HT-29 (cell line): ENCODE results near the gene MTHFD2L. TPM values are rescaled to one million over a fixed set of nuclear protein-coding genes. Genes with fewer than 3 reads are reported as not detected.
"Not testable (repeated sequence)": the region's sequence is repeated elsewhere in the genome, so short reads cannot be mapped to it uniquely, and the experiment has no call there.

Experiments used
- DNase-seq: peaks from one replicate; pipeline ENCODE4 v3.0.0-alpha.2; 2015; ENCODE audit warnings: low spot score
- total RNA-seq: library from RNA; depleted of rRNA; stranded (reverse); fragments of >200 nt; shearing (Covaris generic); gene quantifications from 2 replicates; pipeline ENCODE4 v1.2.3, GENCODE V29; 2014; rRNA removed

Gene MTHFD2L
- total RNA-seq, result 18.4 and 32.9 TPM in 2 replicates

- peak; percentile 98 for DNase-seq
These were observed at the start of gene MTHFD2L for GRCh38 chr4:74157561-74158465. TSS of gene MTHFD2L (plus strand) at chr4:74158118. CDS start at chr4:74158139, 21 bp downstream.

GRCh38 chr4:74108457-74109115 lies 49.3 kb upstream of the MTHFD2L start:
- no peak for DNase-seq

GRCh38 chr4:74109116-74109869 lies 48.6 kb upstream of the MTHFD2L start:
- DNase-seq, result peak; percentile 82

GRCh38 chr4:74109870-74110605 lies 47.9 kb upstream of the MTHFD2L start:
- DNase-seq, result peak; percentile 62

- no peak for DNase-seq
These were observed 47.2 kb upstream of the MTHFD2L start for GRCh38 chr4:74110670-74111069.

GRCh38 chr4:74111306-74111975 lies 46.5 kb upstream of the MTHFD2L start:
- no peak for DNase-seq

GRCh38 chr4:74111990-74112389 lies 45.9 kb upstream of the MTHFD2L start:
- no peak for DNase-seq

- DNase-seq, result no peak
These were observed 45.4 kb upstream of the MTHFD2L start for GRCh38 chr4:74112399-74113105.

GRCh38 chr4:74114234-74114633 lies 43.7 kb upstream of the MTHFD2L start:
- no peak for DNase-seq

- DNase-seq, result peak; percentile 93
These were observed 40.8 kb upstream of the MTHFD2L start for GRCh38 chr4:74117024-74117534.

- no peak for DNase-seq
These were observed 39.1 kb upstream of the MTHFD2L start for GRCh38 chr4:74118600-74119338.

- DNase-seq, result no peak
These were observed 37.8 kb upstream of the MTHFD2L start for GRCh38 chr4:74120086-74120485.

- DNase-seq, result no peak
These were observed 36.0 kb upstream of the MTHFD2L start for GRCh38 chr4:74121643-74122579.

GRCh38 chr4:74123065-74123728 lies 34.7 kb upstream of the MTHFD2L start:
- DNase-seq, result no peak

- DNase-seq, result no peak
These were observed 32.9 kb upstream of the MTHFD2L start for GRCh38 chr4:74125029-74125428.

GRCh38 chr4:74127745-74128144 lies 30.2 kb upstream of the MTHFD2L start:
- no peak for DNase-seq

- DNase-seq, result not testable (repeated sequence)
These were observed 27.1 kb upstream of the MTHFD2L start for GRCh38 chr4:74130843-74131242.
